Measurements from ENCODE around the gene ATP6V0D1.

ATP6V0D1 gene

GRCh38 chr16:67389911-67390815, 90.8 kb downstream of the ATP6V0D1 start:
- DNase-seq: peak; percentile 29

- no peak for DNase-seq
These were observed 92.4 kb downstream of the ATP6V0D1 start for GRCh38 chr16:67388591-67388990.

DNA sequence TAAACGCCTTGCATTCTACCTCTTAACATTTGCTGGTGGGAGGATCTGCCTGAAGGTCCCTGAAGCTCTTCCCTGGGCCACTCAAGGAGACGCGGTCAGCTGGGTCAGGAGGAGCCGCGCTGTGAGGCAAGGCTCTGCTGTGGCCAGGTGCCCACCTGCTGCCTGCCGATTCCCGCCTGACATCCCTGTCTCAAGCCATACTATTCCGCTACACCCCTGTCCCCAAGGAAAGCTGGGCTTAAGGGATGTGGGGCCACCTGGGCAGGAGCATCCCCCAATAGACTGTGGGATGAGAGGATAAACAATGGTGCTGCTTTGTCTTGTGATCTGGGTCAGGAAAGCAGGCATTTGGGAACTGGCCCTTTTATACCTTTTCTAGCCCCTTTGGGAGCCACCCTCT, 92.8 kb downstream of the ATP6V0D1 start:
- no peak for DNase-seq
